Measurements from ENCODE around the gene CSK.
A peak's percentile ranks its signal among the peaks of the same experiment; 100 is the strongest.

CSK gene

DNA sequence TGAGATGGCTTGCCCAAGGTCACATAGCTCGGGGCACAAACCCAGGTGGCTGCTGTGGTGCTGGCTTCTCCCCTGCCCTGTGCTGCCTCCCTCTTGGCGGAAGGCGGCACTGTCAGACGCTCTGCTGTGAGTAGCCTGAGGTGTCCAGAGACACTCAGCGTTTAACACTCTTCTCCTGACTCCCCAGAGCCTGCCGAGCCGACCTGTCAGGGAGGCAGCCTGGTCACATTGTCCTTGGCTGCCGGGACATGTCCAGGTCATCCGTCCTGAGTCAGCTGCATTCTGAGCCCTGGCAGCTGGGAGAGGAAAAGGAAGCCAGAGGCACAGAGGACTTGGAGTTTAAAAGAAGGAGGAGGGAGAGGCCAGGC lies 35.5 kb downstream of the CSK start:
- Mint-ChIP-seq H3K36me3 (peaks cover 7% of the 10 kb centered on the region), H3K4me3 (no peak overlapping the region), H3K9me3 (no peaks in the 10 kb centered on the region), H3K27ac (peak overlapping the region; percentile 80), H3K4me1 (peaks cover 39% of the 10 kb centered on the region)
- ATAC-seq (no peak), DNase-seq (ENCODE audit: low spot score in 2 of 2) (no peak)

DNA sequence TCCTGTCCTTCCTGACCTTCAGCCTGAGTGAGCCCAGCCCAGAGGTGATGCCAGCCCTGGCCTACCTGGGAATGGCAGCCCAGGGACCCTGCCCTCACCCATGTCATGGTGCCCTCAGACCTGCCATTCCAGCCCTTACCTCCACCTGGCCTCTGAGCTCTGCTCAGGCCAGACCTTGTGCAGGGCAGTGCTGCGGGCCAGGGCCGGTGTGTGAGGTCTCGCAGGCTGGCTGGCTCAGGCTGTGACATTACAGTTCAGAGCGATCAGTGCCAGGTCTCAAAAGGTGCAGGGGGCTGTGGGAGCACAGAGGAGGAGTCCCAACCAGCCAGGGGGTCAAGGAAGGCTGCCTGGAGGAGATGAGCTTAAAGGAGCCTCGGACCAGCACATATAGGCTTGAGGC lies 38.2 kb downstream of the CSK start:
- Mint-ChIP-seq H3K36me3 (peaks cover 6% of the 10 kb centered on the region), H3K4me3 (no peak overlapping the region), H3K4me1 (peaks cover 39% of the 10 kb centered on the region), H3K27ac (peak overlapping the region; percentile 87), H3K9me3 (no peaks in the 10 kb centered on the region)
- DNase-seq (ENCODE audit: low spot score in 2 of 2) = no peak
- no peak for ATAC-seq

DNA sequence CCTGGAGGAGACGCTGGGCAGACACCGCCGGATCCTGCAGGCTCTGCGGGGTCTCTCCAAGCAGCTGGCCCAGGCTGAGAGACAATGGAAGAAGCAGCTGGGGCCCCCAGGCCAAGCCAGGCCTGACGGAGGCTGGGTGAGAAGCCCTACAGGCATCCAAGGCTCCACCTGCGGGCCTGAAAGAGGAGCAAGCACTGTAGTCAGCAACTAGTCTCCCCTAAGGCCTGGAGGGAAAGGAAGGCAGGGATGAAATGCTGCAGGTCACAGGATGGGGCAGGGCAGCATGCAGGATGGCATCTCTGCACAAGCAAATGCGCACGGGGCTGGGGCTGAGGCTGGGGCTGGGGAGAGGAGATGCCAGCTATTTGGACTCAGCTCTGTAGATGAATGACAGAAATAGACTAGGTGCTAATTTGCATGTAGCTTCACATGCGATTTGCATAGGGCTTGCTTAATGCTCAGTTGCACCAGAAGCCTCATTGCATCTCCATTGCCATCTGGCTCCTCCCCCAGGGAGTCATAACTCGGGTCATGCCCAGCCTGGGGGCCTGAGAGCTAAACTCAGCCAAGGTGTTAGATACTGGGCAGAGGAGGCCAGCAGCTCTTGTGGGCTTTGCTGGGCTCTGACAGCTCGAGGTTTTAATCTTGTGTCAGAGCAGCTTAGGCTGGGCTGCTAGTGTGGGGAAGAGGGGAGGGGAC lies 39.4 kb downstream of the CSK start:
- ATAC-seq (no peak), DNase-seq (ENCODE audit: low spot score in 2 of 2) (no peak)
- peaks cover 30% of the 10 kb centered on the region for H3K4me1 Mint-ChIP-seq
- peaks cover 6% of the 10 kb centered on the region for H3K36me3 Mint-ChIP-seq
- H3K9me3 Mint-ChIP-seq = no peaks in the 10 kb centered on the region
- no peak overlapping the region for H3K4me3 Mint-ChIP-seq
- no peak overlapping the region for H3K27ac Mint-ChIP-seq

DNA sequence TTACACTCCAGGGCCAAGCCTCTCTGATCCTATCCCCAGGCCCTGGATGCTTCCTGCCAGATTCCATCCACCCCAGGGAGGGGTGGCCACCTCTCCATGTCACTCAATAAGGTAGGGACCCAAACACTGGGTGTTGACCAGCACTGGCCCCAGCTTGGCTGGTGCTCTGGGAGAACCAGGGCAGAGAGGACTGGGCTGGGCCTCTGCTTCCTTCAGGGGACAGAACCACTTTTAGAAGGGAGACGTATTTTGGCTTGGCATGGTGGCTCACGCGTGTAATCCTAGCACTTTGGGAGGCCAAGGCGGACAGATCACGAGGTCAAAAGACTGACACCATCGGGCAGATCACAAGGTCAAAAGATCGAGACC lies 39.9 kb downstream of the CSK start:
- DNase-seq (ENCODE audit: low spot score in 2 of 2) (no peak), ATAC-seq (no peak)
- Mint-ChIP-seq H3K4me3 (no peak overlapping the region), H3K36me3 (peaks cover 6% of the 10 kb centered on the region), H3K27ac (no peak overlapping the region), H3K4me1 (peaks cover 35% of the 10 kb centered on the region), H3K9me3 (no peaks in the 10 kb centered on the region)

DNA sequence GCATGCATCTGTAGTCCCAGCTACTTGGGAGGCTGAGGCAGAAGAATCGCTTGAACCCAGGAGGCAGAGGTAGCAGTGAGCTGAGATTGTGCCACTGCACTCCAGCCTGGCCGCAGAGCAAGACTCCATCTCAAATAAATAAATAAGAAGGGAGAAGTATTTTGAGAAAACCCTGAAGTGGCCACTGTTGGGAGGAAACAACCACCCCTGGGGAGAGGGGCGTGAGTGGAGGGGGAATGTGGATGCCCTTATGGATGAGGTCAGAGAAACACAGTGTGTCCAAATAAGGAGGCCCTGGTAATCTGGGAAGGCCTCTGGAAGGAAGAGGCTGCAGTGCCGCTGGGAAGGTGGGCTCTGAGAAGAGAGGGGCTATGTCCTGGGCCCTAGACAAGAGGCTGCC lies 40.4 kb downstream of the CSK start:
- Mint-ChIP-seq H3K9me3 (no peaks in the 10 kb centered on the region), H3K36me3 (peaks cover 6% of the 10 kb centered on the region), H3K4me3 (no peak overlapping the region), H3K4me1 (peaks cover 34% of the 10 kb centered on the region), H3K27ac (no peak overlapping the region)
- no peak for DNase-seq (ENCODE audit: low spot score in 2 of 2)
- ATAC-seq = no peak

DNA sequence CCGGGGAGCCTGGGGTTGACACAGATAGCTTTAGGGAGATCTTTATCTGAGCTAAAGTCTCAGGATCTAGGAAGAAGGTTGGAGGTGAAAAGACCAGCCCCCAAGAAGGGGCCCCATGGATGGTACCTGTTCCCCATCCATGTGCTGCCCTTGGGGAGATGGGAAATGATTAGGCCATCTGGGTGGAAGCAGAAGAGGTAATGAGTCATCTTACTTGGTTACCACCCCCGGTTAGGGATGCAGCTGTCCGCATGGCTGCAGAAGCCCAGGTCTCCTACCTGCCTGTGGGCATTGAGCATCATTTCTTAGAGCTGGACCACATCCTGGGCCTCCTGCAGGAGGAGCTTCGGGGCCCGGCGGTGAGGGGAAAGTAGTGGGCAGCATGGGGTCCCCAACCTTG lies 41.4 kb downstream of the CSK start:
- ATAC-seq (no peak), DNase-seq (ENCODE audit: low spot score in 2 of 2) (no peak)
- H3K4me1 Mint-ChIP-seq = peaks cover 28% of the 10 kb centered on the region
- no peak overlapping the region for H3K27ac Mint-ChIP-seq
- no peaks in the 10 kb centered on the region for H3K9me3 Mint-ChIP-seq
- no peak overlapping the region for H3K4me3 Mint-ChIP-seq
- H3K36me3 Mint-ChIP-seq = no peaks in the 10 kb centered on the region

DNA sequence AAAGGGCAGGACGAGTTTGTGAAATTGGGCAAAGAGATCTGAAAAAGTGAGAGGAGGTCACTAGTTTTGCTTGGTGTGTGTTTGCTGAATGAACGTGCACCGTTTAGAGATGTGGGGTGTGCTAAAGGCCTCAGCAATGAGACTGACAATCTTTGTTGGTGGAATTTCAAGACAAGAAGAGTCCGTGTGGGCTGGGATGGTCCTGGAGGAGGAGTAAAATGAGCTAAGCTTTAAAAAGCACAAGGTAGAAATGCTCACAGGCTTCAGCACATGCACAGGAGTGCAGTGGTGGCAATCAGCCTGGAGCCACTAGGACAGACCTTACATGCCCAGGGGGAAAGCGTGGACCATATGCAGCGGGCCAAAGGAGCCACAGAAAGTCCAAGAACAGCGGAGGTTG lies 43.1 kb downstream of the CSK start:
- DNase-seq (ENCODE audit: low spot score in 2 of 2) (no peak), ATAC-seq (no peak)
- Mint-ChIP-seq H3K9me3 (no peaks in the 10 kb centered on the region), H3K4me1 (peaks cover 28% of the 10 kb centered on the region), H3K27ac (no peak overlapping the region), H3K36me3 (no peaks in the 10 kb centered on the region), H3K4me3 (no peak overlapping the region)

DNA sequence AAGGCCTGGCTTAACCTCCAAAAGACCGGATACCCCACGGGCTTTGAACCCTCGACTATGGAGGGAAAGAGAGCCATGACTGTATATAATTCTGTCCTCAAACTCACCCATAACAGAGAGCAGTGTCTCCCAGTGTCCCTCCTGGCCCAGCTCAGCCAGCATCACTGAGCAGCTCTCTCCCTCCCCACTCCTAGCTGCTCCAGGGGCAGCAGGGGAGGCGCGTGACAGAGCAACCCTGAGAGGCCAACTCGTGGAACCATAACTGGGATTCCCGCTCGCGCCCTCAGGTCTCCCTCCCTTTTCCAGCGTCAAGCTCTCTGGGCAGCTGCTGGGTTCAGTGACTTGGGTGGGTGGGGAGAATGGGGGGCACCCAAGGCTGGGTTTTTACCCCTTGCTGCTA lies 44.0 kb downstream of the CSK start:
- Mint-ChIP-seq H3K4me1 (peaks cover 34% of the 10 kb centered on the region), H3K9me3 (no peaks in the 10 kb centered on the region), H3K4me3 (no peak overlapping the region), H3K36me3 (no peaks in the 10 kb centered on the region), H3K27ac (no peak overlapping the region)
- DNase-seq (ENCODE audit: low spot score in 2 of 2) = no peak
- ATAC-seq = no peak

DNA sequence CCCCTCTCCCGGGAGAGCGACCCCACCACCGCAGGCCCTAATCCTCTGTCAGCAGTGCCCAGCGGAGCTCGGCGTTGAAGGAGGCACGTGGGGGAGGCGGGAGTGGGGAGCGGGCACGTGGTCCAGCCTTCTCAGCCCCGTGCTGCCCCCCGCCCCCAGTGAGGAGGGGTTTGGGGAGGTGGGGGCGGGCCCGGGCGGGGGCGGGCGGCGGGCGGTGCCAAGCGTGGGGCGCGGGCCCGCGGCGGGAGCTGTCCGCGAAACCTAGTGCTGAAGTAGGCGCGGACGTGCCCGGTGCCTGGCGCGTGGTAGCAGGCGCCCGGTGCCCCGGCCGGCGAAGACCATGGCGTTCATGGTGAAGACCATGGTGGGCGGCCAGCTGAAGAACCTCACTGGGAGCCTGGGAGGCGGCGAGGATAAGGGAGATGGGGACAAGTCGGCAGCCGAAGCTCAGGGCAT lies 44.5 kb downstream of the CSK start, which contains the start of gene CPLX3:
TSS of gene CPLX3 (plus strand) at position 264 of the 456 bp plus-strand sequence. CDS start at position 341, 77 bp downstream.
- ATAC-seq = peak; percentile 20
- Mint-ChIP-seq H3K4me1 (peaks cover 34% of the 10 kb centered on the region), H3K36me3 (no peaks in the 10 kb centered on the region), H3K9me3 (no peaks in the 10 kb centered on the region), H3K27ac (no peak within 1 kb of the TSS), H3K4me3 (no peak within 1 kb of the TSS)
- DNase-seq (ENCODE audit: low spot score in 2 of 2) = peak in 1 of 2 donors; percentile 44

DNA sequence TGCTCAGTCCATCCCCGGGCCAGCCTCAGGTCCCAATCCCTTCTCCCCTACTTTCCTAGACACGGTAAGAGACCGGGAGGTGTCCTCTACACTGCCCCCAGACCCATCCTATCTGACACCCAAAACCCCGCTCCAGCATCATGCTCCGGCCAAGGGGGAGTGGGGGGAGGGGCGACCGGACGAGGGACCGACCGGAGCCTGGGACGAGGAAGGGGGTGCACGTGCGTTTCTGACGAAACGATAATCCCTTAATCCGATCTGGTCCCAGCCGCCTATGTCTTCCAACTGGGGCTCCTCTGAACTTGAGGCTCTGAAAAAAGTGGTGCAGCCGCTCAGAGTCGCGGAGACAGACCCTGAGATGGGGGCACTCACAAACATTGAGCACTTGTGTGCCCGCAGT lies 45.0 kb downstream of the CSK start:
- no peaks in the 10 kb centered on the region for H3K36me3 Mint-ChIP-seq
- H3K4me1 Mint-ChIP-seq = peaks cover 34% of the 10 kb centered on the region
- no peak overlapping the region for H3K27ac Mint-ChIP-seq
- no peak for ATAC-seq
- H3K4me3 Mint-ChIP-seq = no peak overlapping the region
- no peak for DNase-seq (ENCODE audit: low spot score in 2 of 2)
- no peaks in the 10 kb centered on the region for H3K9me3 Mint-ChIP-seq

DNA sequence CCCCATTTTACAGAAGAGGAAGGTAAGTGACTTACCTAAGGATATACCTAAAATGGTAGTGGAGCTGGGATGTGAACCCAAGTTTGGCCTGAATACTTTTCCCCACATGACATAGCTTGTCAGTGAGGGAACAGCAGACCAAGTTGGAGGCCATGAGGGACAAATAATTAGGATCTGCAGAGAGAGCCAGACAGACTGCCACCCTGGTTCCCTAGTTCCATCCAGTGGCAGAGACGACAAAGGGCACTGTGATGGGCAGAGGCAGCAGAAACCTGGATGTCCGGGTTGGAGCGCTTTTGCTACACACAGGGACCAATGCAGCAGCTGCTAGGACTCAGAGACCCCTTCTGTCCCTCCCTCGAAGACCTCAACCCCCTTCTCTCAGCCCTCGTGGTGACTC lies 45.7 kb downstream of the CSK start:
- Mint-ChIP-seq H3K4me1 (peaks cover 34% of the 10 kb centered on the region), H3K4me3 (no peak overlapping the region), H3K36me3 (no peaks in the 10 kb centered on the region), H3K27ac (no peak overlapping the region), H3K9me3 (no peaks in the 10 kb centered on the region)
- ATAC-seq (no peak), DNase-seq (ENCODE audit: low spot score in 2 of 2) (no peak)

DNA sequence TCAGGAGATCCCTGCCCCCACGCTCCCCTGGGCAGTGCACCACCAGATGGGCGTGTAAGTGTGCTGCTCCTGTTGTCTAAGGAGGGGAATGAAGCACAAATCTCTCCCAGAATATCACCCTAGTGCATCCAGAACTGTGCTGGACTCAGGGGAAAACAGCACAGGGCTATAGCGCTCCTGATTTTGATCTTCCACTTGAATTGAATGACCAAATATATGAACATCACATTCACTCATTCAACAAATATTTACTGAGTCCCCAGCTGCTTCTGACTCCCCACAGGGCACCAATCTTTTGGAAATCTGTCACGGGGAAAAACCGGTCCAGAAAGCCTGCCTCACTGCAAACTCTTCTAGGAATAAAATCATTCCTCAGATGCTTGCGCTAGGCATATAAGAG lies 47.0 kb downstream of the CSK start:
- ATAC-seq (no peak), DNase-seq (ENCODE audit: low spot score in 2 of 2) (no peak)
- Mint-ChIP-seq H3K4me1 (peaks cover 34% of the 10 kb centered on the region), H3K4me3 (no peak overlapping the region), H3K27ac (no peak overlapping the region), H3K36me3 (no peaks in the 10 kb centered on the region), H3K9me3 (no peaks in the 10 kb centered on the region)

DNA sequence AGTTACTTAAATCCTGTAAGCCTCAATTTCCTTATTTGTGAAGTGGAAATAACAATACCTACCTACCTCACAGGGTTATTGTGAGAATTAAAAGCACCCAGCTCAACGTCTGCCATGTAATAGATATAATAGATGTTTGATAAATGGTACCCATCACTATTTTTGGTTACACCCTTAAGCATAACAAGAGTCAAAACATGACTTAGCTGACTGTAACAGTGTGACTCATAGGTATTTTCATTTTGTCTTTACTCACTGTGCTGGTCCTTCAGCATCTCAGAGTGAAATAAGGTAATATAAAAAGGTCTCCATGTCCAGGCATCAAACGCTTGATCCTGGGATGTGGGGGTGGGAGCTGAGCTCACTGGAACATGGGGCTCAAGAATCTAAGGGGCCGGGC lies 47.6 kb downstream of the CSK start:
- Mint-ChIP-seq H3K9me3 (no peaks in the 10 kb centered on the region), H3K4me1 (peaks cover 34% of the 10 kb centered on the region), H3K36me3 (no peaks in the 10 kb centered on the region), H3K27ac (no peak overlapping the region), H3K4me3 (no peak overlapping the region)
- peak; percentile 91 for ATAC-seq
- DNase-seq (ENCODE audit: low spot score in 2 of 2) = no peak

DNA sequence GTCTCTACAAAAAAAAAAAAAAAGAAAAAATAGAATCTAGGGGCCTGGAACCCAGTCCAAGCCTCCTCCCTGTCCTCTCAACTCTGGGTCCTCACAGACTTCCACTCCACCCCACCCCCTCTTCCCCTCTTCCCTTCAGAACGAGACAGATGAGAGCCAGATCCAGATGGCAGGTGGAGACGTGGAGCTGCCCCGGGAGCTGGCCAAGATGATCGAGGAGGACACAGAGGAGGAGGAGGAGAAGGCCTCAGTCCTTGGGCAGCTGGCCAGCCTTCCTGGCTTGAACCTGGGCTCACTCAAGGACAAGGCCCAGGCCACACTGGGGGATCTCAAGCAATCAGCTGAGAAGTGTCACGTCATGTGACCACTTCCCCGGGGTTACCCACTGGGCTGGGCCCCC lies 48.1 kb downstream of the CSK start:
- H3K27ac Mint-ChIP-seq = no peak overlapping the region
- no peak overlapping the region for H3K4me3 Mint-ChIP-seq
- H3K4me1 Mint-ChIP-seq = peaks cover 36% of the 10 kb centered on the region
- ATAC-seq = no peak
- H3K9me3 Mint-ChIP-seq = no peaks in the 10 kb centered on the region
- H3K36me3 Mint-ChIP-seq = no peaks in the 10 kb centered on the region
- no peak for DNase-seq (ENCODE audit: low spot score in 2 of 2)

DNA sequence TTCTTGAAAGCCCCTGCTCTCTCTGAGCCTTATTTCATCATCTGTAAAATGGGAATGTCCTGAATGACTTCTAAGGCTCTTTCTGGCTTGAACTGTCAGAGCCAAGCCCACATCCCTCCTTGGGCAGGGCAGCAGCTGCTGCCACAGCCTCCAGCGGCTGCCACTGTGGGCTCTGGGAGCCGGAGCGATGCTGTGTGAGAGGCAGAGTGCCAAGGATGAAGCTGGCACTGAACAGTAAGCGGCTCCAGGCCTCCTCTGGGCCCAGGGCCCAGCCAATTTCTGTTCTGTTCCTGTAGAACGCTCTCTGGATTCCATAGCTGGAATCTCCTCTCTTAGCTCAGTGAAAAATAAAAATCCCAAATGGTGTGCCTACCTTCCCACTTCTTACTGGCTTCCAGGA lies 49.0 kb downstream of the CSK start:
- peaks cover 8% of the 10 kb centered on the region for H3K36me3 Mint-ChIP-seq
- DNase-seq (ENCODE audit: low spot score in 2 of 2) = no peak
- peak overlapping the region; percentile 29 for H3K27ac Mint-ChIP-seq
- no peak overlapping the region for H3K4me3 Mint-ChIP-seq
- ATAC-seq = no peak
- H3K9me3 Mint-ChIP-seq = no peaks in the 10 kb centered on the region
- peaks cover 42% of the 10 kb centered on the region for H3K4me1 Mint-ChIP-seq

DNA sequence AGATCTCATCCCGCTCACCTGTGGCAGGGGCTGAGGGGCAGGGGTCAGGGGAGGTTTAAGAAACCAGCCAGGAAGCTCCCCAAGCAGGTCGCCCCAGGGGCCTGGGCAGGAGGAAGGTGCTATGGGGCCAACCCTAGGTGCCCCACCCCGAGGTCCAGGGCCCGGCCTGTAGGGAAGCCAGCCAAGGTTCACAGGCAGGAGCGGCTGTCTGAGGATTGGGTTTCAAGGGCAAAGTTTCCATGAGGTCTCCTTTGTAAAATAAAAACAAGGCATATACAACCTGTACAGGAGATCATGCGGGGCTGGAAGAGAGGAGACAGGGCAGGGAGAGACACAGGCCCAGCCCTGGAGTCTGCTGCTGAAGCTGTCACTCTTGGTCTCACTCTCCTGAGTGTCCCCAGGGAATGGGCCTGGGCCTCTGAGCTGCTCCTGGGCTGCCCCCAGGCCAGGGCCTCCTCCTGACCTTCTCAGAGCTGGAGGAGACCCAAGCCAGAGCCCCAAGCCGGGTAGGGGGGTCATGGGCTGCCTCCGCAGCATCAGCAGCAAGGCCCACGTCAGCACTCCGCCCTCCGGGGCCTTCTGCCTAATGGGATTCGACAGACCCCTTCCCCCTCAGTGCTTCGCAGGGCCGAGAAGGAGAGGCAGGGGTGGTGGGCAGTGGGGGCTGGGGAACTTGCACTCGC lies 50.1 kb downstream of the CSK start:
- Mint-ChIP-seq H3K9me3 (no peaks in the 10 kb centered on the region), H3K27ac (no peak overlapping the region), H3K36me3 (peaks cover 8% of the 10 kb centered on the region), H3K4me3 (no peak overlapping the region), H3K4me1 (peaks cover 35% of the 10 kb centered on the region)
- ATAC-seq (no peak), DNase-seq (ENCODE audit: low spot score in 2 of 2) (no peak)
